Endothelial cell of hepatic sinusoid (primary cell): Measurements from ENCODE around the gene ZC3H12D.
"Not testable (repeated sequence)": the region's sequence is repeated elsewhere in the genome, so short reads cannot be mapped to it uniquely, and the experiment has no call there.

Experiments
- in situ Hi-C: cut with HindIII; loops from 2 replicates; pipeline ENCODE4 v1.10.0; 2017; ENCODE audit warnings: low sequenced_read_pairs

The ZC3H12D gene

DNA sequence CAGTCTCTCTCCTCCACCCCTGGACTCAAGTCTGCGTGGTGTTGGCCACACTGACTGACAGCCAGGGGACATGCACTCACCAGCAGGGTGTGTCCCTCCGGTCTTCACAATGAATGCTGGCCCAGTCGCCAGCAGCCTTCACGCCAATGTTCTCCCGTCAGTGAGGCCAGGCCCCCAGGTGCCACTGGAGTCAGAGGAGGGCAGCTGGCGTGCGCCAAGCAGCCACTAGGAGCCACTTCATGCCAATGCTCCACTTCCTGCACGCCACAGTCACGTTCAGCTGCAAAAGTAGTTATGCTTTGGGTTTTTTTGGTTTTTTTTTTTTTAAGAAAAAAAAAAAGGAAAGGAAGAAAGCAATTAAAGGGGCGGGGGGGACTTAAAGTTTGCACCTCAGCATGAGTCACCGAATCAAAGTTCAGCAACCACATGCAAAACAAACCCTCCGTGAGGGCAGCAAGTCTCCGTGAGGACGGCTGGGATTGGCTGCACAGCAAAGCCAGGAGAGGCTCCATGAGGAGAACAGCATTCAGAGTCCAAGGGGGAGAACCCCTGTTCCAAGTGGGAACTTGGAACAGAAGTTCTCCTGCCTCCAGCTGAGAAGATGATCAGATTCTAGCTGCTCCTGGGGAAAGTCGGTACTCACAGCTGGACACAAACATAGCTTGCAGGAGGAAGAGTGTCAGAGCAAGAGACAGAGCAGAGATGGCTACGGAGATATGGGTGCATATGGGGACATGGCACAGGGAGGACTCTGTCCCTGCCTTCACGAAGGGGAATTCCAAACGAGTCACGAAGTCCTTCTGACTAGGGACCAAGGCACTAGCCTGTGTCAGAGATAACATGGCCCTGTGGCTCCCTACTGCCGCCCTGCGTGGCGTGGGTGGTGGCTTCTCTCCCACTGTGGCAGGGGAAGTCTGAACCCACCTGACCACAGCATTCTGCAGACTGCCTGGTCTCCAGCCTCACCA is at the start of gene ZC3H12D:
TSS of gene ZC3H12D (minus strand) at position 282 of the 968 bp plus-strand sequence. CDS start 10,471 bp downstream, outside the sequence.
- in situ Hi-C loops: no loop called here

DNA sequence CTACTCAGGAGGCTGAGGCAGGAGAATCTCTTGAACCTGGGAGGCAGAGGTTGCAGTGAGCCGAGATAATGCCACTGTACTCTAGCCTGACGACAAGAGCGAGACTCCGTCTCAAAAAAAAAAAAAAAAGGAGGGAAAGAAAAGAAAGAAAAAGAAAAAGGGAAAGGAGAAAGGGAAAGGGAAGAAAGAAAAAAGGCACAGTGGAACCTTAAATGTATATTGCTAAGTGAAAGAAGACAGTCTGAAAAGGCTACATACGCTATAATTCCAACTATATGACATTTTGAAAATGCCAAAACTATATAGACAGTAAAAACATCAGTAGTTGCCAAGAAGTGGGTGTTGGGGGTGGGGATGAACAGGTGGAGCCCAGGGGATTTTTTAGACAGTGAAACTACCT is 44.8 kb upstream of the ZC3H12D start:
- in situ Hi-C loops: loop anchor here (5.0 kb wide), 1 partner anchor 97 kb away; no protein-coding TSS in a partner anchor

DNA sequence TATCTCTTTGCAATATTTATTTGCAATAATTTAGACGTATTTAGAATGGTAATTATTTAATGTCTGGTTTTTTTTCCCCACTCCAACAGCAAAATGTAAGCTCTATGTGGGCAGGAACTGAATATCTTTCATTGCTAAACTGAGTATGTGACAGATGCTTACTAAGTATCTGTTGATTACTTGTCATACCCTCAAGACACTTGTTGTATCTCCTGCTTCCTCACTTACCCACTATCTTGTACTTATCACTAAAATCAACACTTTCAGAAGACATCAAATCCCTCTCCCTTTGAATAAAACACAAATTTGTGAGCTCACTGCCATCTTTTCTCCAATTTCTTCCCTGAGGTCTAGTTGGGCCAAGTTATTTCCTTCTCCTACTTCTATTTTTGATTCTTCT is 30.7 kb upstream of the ZC3H12D start:
- in situ Hi-C loops: loop anchor here (25.0 kb wide), 1 partner anchor 428 kb away; no protein-coding TSS in a partner anchor

GRCh38 chr6:149513915-149514314 is 29.1 kb upstream of the ZC3H12D start:
- in situ Hi-C loops: loop anchor here (25.0 kb wide), 1 partner anchor 427 kb away; no protein-coding TSS in a partner anchor

DNA sequence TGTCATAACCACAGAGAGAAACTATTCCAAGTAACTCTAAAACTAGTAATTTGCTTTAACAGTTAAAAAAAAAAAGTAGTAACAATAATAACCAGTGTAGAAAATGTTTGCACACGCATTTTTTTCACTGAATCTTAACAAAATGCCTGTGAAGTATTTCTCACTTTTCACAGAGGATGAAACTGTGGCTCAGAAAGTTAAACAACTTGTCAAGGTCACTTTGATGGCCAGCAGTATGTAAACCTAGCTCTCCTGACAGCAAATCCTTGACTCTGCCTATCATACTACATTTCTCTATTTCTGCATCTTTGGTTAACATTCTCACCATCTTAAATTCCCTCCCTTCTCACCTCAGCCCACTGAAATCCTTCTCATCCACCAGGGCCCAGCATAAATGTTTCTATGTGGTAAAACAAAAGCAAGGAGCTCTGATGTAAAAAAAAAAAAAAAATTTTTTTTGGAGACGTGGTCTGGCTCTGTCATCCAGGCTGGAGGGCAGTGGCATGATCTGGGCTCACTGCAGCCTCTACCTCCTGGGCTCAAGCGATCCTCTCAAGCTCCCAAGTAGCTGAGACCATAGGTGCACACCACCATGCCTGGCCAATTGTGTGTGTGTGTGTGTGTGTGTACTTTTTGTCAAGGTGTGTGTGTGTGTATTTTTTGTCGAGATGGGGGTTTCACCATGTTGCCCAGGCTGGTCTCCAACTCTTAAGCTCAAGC is 26.1 kb upstream of the ZC3H12D start:
- in situ Hi-C loops: loop anchor here (25.0 kb wide), 1 partner anchor 424 kb away; no protein-coding TSS in a partner anchor

GRCh38 chr6:149508485-149508884 is 23.7 kb upstream of the ZC3H12D start:
- in situ Hi-C loops: loop anchor here (25.0 kb wide), 1 partner anchor 421 kb away; no protein-coding TSS in a partner anchor

GRCh38 chr6:149503872-149504271 is 19.1 kb upstream of the ZC3H12D start:
- in situ Hi-C loops: loop anchor here (25.0 kb wide), 1 partner anchor 417 kb away; no protein-coding TSS in a partner anchor

DNA sequence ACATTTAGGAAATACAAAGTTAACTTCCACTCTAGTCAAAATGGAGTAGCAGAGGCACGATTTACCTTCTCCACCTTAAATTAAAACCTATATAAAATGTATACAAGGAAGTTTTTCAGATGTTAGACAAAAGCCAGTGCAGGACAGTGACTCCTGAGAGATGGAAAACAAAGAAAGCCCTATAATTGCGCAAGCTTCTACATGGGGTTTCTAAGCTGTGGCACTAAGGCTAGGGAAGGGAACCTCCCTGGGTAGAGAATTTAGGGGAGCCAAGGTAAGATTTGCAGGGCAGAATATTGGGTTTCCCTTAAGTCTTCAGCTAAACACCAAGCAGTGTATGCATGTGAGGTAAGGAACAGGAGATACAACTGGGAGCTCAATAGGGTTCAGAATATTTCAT is 18.5 kb upstream of the ZC3H12D start:
- in situ Hi-C loops: loop anchor here (25.0 kb wide), 1 partner anchor 416 kb away; no protein-coding TSS in a partner anchor

- in situ Hi-C loops: loop anchor here (25.0 kb wide), 1 partner anchor 414 kb away; no protein-coding TSS in a partner anchor
These were observed 17.0 kb upstream of the ZC3H12D start for GRCh38 chr6:149501768-149502167.

DNA sequence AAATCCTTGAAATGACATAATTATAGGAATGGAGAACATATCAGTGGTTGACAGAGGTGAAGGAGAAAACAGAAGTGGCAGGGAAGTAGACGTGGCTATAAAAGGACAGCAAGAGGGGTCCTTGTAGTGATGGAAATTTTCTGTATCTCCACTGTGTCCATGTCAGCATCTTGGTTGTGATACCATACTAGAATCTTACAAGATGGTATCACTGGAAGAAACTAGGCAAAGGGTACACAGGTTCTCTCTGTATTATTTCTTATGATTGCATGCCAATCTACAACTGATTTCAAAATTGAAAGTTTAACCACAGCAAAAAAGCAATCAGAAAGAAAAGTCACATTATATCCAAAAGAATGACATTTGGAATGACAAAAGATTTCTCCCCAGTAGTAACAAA is 16.4 kb upstream of the ZC3H12D start:
- in situ Hi-C loops: loop anchor here (25.0 kb wide), 1 partner anchor 414 kb away; no protein-coding TSS in a partner anchor

DNA sequence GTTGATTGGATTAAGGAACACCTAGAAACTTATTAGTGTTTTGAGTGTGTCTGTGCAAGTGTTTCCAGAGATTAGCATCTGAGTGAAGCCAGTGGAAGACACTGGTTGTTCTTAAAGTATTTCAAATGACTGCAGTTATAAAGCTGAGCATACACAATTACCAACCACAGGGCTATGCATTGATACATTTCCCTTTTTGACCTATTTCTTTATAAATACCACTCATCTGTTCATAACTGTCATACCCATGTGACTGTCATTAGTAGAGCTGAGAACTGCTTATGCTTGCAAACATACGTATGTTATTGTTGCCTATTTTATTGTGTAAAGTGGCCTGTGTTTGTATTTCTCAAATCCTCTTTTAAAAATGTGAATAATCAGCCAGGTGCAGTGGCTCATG is 15.3 kb upstream of the ZC3H12D start:
- in situ Hi-C loops: loop anchor here (25.0 kb wide), 1 partner anchor 413 kb away; no protein-coding TSS in a partner anchor

DNA sequence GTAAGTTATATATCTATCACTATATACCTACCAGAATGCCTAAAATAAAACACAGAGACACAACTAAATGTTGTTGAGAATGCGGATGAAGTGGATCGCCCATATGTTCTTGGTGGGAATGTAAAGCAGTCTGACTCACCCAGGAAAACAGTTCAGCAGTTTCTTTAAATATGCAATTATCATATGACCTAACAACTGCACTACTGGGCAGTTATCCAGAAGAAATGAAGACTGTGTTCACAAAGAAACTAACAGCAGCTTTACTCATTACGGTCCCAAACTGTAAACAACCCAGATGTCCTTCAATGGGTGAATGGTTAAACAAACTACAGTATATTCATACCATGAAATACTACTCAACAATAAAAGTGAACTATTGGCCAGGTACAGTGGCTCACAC is 14.3 kb upstream of the ZC3H12D start:
- in situ Hi-C loops: no loop called here

- in situ Hi-C loops: no loop called here
These were observed 12.6 kb upstream of the ZC3H12D start for GRCh38 chr6:149497365-149497764.

GRCh38 chr6:149496597-149496996 is 11.8 kb upstream of the ZC3H12D start:
- in situ Hi-C loops: not testable (repeated sequence)

DNA sequence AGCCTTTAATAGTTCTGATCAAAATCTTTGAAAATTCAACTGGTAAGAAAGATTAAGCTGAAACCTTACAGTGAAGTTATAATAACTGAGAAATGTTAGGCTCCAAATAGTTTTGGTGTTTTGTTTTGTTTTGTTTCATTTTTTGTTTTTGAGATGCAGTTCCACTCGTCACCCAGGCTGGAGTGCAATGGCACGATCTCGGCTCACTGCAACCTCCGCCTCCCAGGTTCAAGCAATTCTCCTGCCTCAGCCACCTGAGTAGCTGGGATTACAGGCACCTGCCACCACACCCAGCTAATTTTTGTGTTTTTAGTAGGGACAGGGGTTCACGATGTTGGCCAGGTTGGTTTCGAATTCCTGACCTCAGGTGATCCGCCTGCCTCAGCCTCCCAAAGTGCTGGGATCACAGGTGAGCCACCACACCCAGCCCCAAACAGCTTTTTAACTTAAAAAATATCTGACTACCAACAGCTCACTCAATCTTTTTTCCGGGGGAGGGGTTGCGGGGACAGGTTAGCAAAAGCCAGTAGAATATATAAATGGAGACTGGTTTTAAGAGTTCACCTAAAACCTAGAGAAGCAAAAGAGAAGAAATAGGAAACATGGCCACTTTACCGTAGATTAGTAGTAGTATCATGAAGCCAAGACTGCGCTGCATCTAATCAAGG is 10.7 kb upstream of the ZC3H12D start:
- in situ Hi-C loops: not testable (repeated sequence)

DNA sequence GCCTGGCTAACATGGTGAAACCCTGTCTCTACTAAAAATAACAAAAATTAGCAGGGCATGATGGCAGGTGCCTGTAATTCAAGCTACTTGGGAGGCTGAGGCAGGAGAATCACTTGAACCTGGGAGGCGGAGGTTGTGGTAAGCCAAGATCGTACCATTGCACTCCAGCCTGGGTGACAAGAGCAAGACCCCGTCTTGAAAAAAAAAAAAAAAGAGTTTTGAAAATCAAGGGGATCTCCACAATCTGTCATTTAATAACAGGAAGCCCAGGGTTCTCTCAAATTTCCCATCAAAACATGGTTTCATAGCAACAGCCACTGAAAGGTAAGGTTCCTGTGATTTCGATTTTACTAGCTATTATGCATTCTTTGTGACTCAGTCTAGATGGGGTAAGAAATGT is 10.0 kb upstream of the ZC3H12D start:
- in situ Hi-C loops: not testable (repeated sequence)

DNA sequence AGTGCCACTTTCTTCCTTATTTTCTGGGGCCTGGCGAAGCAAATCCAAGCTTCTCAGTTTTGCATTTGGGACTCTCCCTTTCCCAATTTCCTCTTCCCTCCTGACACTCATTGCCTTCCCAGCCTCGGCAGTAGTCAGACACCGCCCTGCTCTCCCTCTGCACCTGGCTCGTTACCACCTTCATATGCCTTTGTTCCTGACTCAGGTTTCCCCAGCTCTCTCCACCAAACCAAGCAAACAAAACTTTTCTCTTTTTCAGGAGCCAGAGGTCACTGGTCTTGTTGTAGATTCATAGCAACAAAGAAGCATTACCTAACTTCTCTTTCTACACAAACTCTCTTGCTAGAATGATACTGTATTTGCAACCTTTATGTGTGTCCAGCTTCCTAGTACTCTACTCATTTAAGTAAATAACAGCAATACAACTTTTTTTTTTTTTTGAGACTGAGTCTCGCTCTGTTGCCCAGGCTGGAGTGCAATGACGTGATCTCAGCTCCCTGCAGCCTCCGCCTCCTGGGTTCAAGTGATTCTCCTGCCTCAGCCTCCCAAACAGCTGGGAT is 9.0 kb upstream of the ZC3H12D start:
- in situ Hi-C loops: no loop called here

GRCh38 chr6:149492798-149493343 is 8.1 kb upstream of the ZC3H12D start:
- in situ Hi-C loops: no loop called here

DNA sequence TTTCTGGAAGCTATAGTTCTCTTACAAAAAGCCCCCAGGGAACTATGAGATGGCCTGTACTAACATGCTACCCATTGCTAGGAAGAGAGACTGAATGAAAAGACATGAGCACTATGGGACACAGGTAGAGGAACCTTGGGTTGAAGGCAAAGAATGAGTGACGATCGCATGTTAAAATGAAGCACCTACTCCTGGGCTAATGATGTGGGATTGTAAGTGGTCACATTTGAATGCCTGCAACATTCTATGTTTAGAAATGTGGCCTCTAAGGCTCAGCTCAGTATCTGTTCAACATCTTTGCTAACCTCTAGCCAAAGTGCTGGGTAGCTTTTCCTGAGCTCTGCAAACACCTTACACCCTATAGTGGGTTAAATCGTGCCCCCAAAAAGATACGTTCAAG is 5.2 kb upstream of the ZC3H12D start:
- in situ Hi-C loops: no loop called here

DNA sequence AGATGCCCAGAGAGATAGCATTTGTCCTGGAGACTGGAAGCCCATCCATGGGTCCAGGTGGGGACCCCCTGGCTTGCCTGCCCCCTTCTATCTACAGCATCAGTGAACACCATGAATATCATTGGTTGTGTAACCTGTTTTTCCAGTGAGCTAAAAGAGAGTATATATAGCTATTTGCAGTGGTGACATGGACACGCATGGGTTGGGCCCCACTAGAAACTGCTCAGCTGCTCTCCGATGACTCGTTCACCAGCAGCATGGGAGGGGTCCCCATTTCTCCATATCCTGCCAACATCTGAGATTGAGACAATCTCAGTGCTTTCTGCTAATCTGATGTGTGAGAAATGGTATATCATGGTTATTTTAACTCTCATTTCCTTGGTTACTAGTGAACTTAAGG is 4.0 kb upstream of the ZC3H12D start:
- in situ Hi-C loops: no loop called here
